Activated CD4-positive, alpha-beta T cell treated with anti-CD3 and anti-CD28 coated beads, Interleukin-2, amount 50 U/mL, for 24 hours (primary cell): ENCODE data around the gene ORM1.
"Not testable (repeated sequence)": the region's sequence is repeated elsewhere in the genome, so short reads cannot be mapped to it uniquely, and the experiment has no call there.

Experiments
- DNase-seq, 2 donors: peaks; one replicate each; pipeline ENCODE4 v3.0.0-alpha.2; 2020; ENCODE audit warnings: low read depth in 1 of 2, low spot score in 1 of 2

The ORM1 gene

GRCh38 chr9:114323849-114324248 is 951 bp downstream of the ORM1 start:
- not testable (repeated sequence) for DNase-seq

- DNase-seq = no peak
Measured at GRCh38 chr9:114324492-114324891, 1.6 kb downstream of the ORM1 start.

- not testable (repeated sequence) for DNase-seq
Measured at GRCh38 chr9:114324965-114325364, 2.1 kb downstream of the ORM1 start.

DNA sequence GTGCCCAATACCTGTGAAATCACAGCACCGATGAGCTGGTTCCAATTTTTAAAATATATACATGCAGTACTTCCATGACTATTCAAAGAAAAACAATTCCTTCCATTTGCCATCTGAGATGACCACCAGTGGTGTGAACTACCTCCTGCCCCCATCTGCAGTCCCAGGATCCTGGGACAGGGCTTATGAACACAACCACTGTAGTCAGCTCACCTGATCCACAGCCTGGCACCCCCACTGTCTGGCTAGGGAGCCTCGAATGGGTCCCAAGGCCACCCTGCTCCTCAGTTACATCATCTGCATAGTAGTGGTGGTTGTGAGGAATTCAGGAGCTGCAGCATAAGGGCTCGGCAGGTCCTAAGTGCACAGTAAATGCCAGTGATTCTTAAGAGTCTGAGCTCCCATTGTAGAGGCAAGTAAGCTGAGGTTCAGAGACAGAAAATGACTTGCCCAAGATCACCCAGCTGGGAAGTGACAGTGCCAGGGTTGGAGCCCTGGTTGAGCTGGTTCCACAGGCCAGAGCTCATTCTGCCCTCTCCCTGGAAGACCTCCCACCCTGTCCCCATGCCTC is 2.9 kb downstream of the ORM1 start:
- not testable (repeated sequence) for DNase-seq

GRCh38 chr9:114327749-114328148 is 4.9 kb downstream of the ORM1 start:
- no peak for DNase-seq

DNA sequence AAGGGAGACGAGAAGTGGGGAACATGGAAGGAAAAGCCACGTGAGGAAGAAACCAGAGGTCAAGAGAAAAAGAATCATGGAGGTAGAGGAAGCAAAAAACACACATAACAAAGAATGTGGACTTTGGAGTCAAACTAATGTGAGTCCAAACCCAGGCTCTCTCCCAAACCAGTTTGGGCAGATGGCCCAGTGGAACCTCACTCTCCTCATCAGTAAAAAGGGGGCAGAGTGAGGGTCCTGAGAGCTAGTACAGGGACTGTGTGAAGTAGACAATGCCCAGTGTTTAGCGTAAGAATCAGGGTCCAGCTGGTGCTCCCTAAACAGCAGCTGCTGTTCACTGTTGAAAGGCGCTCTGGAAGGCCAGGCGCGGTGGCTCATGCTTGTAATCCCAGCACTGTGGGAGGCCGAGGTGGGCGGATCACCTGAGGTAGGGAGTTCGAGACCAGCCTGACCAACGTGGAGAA is 5.5 kb downstream of the ORM1 start:
- not testable (repeated sequence) for DNase-seq

DNA sequence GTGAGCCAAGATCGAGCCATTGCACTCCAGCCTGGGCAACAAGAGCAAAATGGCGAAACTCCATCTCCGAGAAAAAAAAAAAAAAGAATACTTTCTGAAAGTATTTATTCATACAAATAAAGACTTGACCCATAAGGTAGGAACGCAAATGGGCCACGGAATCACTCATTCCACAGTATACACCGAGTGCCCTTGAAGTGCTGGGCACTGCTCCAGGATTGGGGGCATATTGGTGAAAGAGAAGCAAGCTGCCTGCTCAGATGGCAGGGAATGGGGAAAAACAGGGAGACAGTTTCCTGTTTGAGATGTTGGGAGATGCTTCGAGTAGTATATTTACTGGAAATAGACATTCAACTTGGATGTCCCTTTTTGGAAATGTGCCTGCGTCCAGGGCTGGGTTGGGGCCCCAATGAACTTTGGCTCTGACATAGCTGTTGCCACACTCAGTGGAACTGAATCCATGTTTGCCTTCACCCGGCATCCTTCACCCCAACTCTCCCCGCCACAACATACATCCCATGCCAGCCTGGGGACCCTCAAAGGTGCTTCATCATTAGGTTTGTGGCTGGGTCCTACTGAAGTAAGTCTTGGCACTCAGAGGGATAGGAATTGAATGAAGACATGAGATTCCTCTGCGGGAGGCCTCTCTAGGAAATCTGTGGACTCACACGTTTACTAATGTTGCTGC is 6.2 kb downstream of the ORM1 start:
- not testable (repeated sequence) for DNase-seq

DNA sequence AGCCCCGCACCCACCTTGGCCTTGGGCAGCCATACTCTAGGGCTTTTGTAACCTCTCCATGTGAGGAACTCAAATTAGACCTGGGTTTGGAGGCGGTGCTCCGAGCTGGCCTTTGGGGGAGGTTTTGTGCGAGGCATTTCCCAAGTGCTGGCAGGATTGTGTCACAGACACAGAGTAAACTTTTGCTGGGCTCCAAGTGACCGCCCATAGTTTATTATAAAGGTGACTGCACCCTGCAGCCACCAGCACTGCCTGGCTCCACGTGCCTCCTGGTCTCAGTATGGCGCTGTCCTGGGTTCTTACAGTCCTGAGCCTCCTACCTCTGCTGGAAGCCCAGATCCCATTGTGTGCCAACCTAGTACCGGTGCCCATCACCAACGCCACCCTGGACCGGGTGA is 6.7 kb downstream of the ORM1 start, which contains the start of gene ORM2:
Gene ORM2, plus strand, starts transcription at position 245 of the 398 bp plus-strand sequence. Its CDS starts 36 bp downstream, at position 281.
- not testable (repeated sequence) for DNase-seq

DNA sequence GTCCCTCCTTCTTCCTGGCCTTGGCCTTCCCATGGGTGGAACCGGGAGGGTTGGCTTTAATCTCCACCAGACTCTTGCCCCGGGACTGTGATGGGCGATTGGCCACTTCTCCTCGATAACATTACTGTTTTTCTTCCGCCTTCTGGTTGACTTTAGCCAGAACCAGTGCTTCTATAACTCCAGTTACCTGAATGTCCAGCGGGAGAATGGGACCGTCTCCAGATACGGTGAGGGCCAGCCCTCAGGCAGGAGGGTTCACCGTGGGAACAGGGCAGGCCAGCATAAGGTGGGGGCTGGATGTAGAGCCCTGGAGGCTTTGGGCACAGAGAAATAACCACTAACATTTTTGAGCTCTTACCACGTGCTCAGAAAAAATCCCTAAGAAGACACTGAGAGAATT is 7.7 kb downstream of the ORM1 start:
- no peak for DNase-seq

DNA sequence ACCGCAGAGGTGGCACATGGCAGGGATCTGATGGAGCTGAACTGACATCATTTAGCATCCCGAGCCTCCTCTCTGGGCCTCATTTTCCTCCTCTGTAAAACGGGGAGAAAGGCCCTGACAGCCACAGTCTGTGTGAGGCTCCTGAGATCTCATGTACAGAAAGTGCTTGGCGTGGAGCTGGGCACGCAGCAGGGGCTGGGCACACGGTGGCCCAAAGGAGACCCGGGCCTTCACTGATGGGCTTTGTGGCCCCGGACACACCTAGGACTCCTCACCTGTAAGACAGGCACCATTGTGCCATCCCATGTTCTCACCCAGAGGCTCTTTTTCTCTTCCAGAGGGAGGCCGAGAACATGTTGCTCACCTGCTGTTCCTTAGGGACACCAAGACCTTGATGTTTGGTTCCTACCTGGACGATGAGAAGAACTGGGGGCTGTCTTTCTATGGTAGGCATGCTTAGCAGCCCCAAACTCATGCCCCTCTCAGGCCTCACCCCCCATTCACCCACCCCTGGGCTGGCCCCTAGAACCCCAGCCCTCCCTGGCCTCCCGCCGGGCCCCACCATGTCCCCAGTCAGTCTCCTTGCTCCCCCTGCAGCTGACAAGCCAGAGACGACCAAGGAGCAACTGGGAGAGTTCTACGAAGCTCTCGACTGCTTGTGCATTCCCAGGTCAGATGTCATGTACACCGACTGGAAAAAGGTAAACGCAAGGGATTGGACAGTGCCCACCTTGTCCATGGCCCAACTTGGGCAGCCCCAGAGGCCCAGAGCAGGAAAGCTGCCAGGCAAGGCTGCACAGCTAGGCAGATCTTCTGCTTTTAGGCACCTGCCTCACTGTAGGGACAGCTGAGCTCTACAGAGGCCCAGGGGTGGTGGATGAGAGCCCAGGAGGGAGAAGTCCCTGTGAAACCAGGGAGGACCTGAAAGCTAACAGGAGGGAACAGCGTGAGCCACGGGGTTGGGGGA is 8.6 kb downstream of the ORM1 start:
- not testable (repeated sequence) for DNase-seq

GRCh38 chr9:114332474-114333040 is 9.7 kb downstream of the ORM1 start:
- not testable (repeated sequence) for DNase-seq

- not testable (repeated sequence) for DNase-seq
Measured at GRCh38 chr9:114333718-114334117, 10.8 kb downstream of the ORM1 start.

DNA sequence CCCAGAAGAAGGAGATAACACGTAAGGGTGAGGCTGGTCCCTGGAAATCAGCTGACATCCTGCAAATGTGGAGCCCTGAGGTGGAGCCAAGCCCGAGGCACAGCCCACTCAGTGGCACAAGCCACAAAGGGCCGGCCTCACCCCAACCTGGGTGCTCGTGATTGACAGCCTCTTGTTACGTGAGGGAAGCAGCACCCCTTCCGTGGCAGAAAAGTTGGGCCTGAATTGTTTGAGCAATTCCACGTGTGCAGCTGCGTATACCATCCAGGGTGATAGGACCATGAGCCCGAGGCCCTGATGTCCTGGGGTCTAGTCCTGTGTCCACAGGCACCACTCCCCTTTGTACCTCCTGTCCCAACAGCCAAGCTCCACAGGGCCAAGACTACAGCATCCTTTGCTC is 11.6 kb downstream of the ORM1 start:
- DNase-seq = no peak

GRCh38 chr9:114335745-114336144 is 12.8 kb downstream of the ORM1 start:
- no peak for DNase-seq

GRCh38 chr9:114336157-114336556 is 13.3 kb downstream of the ORM1 start:
- DNase-seq = no peak

DNA sequence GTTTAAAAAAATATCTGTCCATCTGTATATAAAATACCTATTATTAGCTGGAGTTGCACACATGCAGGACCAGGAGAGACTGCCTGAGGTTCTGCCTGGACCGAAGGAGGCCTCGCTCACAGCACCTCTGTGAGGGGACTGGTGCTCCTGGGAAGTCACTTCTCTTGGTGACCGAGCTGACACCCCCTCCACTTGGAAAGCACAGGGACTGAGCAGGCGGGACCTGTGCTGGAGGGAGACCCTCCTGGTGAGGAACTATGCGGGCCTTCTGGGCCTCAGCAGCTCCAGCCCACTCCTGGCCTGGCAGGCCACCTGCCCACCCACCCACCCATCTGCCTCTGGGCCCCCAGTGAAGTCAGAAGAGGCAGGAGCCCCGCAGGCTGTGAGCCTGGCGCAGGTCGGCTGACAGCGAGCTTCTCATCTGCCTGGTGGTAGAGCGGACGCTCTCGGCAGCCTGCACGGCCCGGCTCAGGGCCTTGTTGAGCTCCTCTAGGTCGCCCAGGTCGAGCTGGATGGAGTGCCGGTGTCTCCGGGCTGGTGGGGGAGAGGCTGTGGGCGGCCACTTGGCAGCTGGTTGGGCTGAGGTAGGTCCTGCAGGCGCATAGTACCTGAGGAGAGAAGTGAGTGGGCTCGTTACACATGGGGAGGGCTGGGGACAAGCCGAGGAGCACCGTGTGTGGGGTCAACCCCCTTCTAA is 13.9 kb downstream of the ORM1 start:
- DNase-seq = no peak

DNA sequence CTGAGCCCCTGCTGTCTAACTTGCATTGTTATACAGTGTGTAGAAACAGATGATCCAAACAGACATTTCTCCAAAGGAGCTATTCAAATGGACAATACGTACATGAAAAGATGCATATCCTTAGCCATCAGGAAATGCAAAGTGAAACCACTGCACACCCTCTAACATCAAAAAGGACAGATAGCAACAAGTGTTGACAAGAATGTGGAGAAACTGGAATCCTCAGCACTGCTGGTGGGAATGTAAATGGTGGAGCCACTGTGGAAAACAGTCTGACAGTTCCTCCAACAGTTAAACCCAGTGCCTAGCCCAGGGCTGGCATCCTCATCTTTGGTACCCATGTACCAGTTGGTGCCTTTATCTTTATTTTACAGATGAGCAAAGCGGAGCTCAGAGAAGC is 15.3 kb downstream of the ORM1 start:
- DNase-seq = no peak

DNA sequence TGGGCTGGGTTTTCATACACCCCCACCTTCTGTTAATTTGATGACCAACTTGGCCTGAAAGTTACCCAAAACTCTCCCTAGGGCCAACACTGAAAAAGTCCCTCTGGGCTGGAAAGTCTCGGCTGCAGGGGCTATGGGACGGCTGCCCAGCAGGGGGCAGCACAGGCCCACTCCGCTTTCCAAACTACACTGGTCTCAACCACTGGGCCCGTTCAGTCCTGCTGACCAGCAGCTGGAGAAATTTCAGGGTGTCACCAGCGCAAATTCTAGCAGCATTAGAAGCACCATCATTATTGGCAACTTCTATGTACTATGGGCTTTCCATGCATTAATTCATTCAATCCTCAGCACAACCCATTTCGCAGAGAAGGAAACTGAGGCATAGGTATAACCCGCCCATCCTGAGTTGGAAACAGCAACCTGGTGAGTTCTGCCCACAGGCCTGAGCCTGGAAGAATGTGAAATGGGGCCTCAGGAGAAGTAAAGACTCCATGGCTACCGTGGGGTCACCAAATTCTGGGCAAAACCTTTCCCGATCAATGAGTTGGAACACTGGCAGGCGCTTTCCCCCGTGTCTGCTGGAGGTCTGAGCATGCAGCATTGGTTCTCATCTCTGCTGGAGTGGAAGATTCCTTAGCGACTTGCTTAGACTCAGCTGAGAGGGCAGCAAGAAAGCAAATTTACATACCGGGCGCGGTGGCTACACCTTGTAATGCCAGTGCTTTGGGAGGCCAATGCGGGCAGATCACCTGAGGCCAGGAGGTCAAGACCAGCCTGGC is 16.4 kb downstream of the ORM1 start:
- DNase-seq = peak; percentile 42 to 47

GRCh38 chr9:114341152-114341830 is 18.4 kb downstream of the ORM1 start:
- no peak for DNase-seq
